Lower leg skin (tissue), 3 donors: ENCODE measurements around the gene PPP2R2B.

Experiments used
- POLR2A ChIP-seq, 2 donors: fragments of 450-650 bp; IDR thresholded peaks; one replicate each; pipeline ENCODE4 v1.6.1; 2016 to 2017; ENCODE audit warnings: antibody characterized with exemption in 2 of 2, mild to moderate bottlenecking in 1 of 2, moderate library complexity in 1 of 2
- TF ChIP-seq, protein P1 (sequence below), 3 donors: fragments of 450-650 bp; IDR thresholded peaks; one replicate each; pipeline ENCODE4 v1.5.1; 2016; ENCODE audit warnings: antibody characterized with exemption in 3 of 3, mild to moderate bottlenecking in 3 of 3, moderate library complexity in 2 of 3

DNA sequence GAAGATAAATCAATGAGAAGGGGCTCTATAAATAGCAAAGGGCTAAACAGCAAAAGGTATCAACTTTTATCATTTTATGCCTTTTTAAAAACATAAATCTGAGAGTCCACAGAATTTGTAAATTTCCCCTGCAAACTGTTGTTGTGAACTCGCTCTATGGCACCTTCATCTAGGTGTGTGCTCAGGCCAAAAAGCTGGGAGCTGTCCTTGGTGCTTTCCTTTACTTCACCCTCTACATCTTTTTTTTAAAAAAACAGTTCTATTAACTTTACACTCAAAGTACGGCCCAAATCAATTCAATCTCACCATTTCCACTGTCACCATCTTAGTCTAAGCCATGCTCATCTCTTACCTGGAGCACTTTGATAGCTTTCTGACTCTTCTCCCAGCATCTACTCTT lies 254.4 kb downstream of the PPP2R2B start:
- TF ChIP-seq, protein P1, sequence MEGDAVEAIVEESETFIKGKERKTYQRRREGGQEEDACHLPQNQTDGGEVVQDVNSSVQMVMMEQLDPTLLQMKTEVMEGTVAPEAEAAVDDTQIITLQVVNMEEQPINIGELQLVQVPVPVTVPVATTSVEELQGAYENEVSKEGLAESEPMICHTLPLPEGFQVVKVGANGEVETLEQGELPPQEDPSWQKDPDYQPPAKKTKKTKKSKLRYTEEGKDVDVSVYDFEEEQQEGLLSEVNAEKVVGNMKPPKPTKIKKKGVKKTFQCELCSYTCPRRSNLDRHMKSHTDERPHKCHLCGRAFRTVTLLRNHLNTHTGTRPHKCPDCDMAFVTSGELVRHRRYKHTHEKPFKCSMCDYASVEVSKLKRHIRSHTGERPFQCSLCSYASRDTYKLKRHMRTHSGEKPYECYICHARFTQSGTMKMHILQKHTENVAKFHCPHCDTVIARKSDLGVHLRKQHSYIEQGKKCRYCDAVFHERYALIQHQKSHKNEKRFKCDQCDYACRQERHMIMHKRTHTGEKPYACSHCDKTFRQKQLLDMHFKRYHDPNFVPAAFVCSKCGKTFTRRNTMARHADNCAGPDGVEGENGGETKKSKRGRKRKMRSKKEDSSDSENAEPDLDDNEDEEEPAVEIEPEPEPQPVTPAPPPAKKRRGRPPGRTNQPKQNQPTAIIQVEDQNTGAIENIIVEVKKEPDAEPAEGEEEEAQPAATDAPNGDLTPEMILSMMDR (IDR thresholded peaks at IDR 0.05), result no peak
- TF ChIP-seq POLR2A (IDR thresholded peaks at IDR 0.05), result no peak
